Stimulated activated CD8-positive, alpha-beta memory T cell treated with anti-CD3 and anti-CD28 coated beads, Interleukin-7, amount 100 ng/mL, for 48 hours (primary cell): Measurements from ENCODE around the gene ADISSP.

Experiments used
- DNase-seq, 2 donors: peaks; one replicate each; pipeline ENCODE4 v3.0.0-alpha.2; 2020; ENCODE audit warnings: low read depth in 1 of 2; ENCODE audit errors: extremely low read depth in 1 of 2

The ADISSP gene

GRCh38 chr20:3739926-3740451 is 27.6 kb downstream of the ADISSP start:
- no peak for DNase-seq

GRCh38 chr20:3739054-3739925 is 28.3 kb downstream of the ADISSP start:
- no peak for DNase-seq

- DNase-seq = no peak
Observed at GRCh38 chr20:3738111-3739053, 29.2 kb downstream of the ADISSP start.

GRCh38 chr20:3735768-3736167 is 31.8 kb downstream of the ADISSP start:
- no peak for DNase-seq

- DNase-seq = no peak
Observed at GRCh38 chr20:3734111-3734843, 33.3 kb downstream of the ADISSP start.

- no peak for DNase-seq
Observed at GRCh38 chr20:3733119-3733995, 34.2 kb downstream of the ADISSP start.

GRCh38 chr20:3732327-3733118 is 35.0 kb downstream of the ADISSP start, which contains the start of gene HSPA12B:
HSPA12B (plus strand) TSS chr20:3732685; CDS start chr20:3738675, 5,990 bp downstream.
- DNase-seq = no peak

GRCh38 chr20:3731944-3732326 is 35.6 kb downstream of the ADISSP start:
- DNase-seq = no peak

- no peak for DNase-seq
Observed at GRCh38 chr20:3730803-3731672, 36.5 kb downstream of the ADISSP start.

GRCh38 chr20:3729811-3730540 is 37.6 kb downstream of the ADISSP start:
- DNase-seq = no peak

- DNase-seq = no peak
Observed at GRCh38 chr20:3729378-3729777, 38.2 kb downstream of the ADISSP start.

- no peak for DNase-seq
Observed at GRCh38 chr20:3728876-3729275, 38.7 kb downstream of the ADISSP start.

- no peak for DNase-seq
Observed at GRCh38 chr20:3728354-3728753, 39.2 kb downstream of the ADISSP start.

GRCh38 chr20:3727401-3728021 is 40.0 kb downstream of the ADISSP start:
- DNase-seq = no peak

GRCh38 chr20:3724356-3724755 is 43.2 kb downstream of the ADISSP start:
- no peak for DNase-seq

- DNase-seq = no peak
Observed at GRCh38 chr20:3723284-3723683, 44.3 kb downstream of the ADISSP start.

GRCh38 chr20:3721912-3722311 is 45.6 kb downstream of the ADISSP start:
- no peak for DNase-seq
